Esophagus squamous epithelium (tissue), 4 donors: Measurements from ENCODE around the gene HIBCH.

Experiments
- CTCF ChIP-seq, 6 experiments: fragments of 450-650 bp in 4 of 6; fragments of 200-600 bp in 2 of 6; sonication (generic) in 2 of 6; IDR thresholded peaks; one replicate each; pipeline ENCODE4 v1.5.1; 2016 to 2019; ENCODE audit warnings: antibody characterized with exemption in 6 of 6, mild to moderate bottlenecking in 4 of 6, moderate library complexity in 4 of 6
- POLR2A ChIP-seq, 4 donors: fragments of 450-650 bp; IDR thresholded peaks; one replicate each; pipeline ENCODE4 v1.6.1; 2017; ENCODE audit warnings: antibody characterized with exemption in 4 of 4, mild to moderate bottlenecking in 4 of 4, moderate library complexity in 3 of 4

GRCh38 chr2:190339394-190339793, 19.8 kb upstream of the HIBCH start:
- TF ChIP-seq CTCF (IDR thresholded peaks at IDR 0.05) (no peak), POLR2A (IDR thresholded peaks at IDR 0.05) (no peak)
